C4-2B (cell line): ENCODE results near the gene NKX2-2.

Experiments used
- ZFX ChIP-seq: fragments of 450-650 bp; IDR thresholded peaks from 2 replicates; pipeline ENCODE4 v1.6.1; 2017
- TF ChIP-seq, protein P1 (sequence below): fragments of 450-650 bp; conservative IDR thresholded peaks from 2 replicates; pipeline ENCODE4 v1.5.1; 2017; ENCODE audit warnings: mild to moderate bottlenecking

DNA sequence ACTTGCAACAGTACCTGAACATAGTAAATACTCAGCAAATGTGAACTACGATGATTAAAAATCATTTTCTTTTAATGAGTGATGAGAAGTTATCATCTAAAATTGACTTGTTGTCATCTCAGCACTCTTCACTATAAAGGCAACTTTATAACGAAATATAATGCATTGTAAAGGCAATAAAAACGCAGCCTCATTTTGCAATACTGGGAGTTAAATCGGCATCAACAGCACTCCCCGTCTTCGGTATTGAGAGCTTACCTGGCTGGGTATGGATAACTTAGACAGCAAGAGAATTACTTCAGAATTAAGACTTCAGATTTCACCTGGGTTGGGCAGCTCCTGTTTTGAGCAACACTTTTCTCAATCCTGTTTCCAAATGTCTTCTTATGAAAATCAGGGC, 20.8 kb downstream of the NKX2-2 start:
- TF ChIP-seq, protein P1, sequence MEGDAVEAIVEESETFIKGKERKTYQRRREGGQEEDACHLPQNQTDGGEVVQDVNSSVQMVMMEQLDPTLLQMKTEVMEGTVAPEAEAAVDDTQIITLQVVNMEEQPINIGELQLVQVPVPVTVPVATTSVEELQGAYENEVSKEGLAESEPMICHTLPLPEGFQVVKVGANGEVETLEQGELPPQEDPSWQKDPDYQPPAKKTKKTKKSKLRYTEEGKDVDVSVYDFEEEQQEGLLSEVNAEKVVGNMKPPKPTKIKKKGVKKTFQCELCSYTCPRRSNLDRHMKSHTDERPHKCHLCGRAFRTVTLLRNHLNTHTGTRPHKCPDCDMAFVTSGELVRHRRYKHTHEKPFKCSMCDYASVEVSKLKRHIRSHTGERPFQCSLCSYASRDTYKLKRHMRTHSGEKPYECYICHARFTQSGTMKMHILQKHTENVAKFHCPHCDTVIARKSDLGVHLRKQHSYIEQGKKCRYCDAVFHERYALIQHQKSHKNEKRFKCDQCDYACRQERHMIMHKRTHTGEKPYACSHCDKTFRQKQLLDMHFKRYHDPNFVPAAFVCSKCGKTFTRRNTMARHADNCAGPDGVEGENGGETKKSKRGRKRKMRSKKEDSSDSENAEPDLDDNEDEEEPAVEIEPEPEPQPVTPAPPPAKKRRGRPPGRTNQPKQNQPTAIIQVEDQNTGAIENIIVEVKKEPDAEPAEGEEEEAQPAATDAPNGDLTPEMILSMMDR: no peak
- TF ChIP-seq ZFX: no peak
